ENCODE data around the gene TOB1. TPM values are rescaled to one million over a fixed set of nuclear protein-coding genes. Genes with fewer than 3 reads are reported as not detected.

TOB1 gene
- total RNA-seq, 1 donor from 2014 or later = 78.7 TPM

GRCh38 chr17:50872710-50873424, 6.7 kb upstream of the TOB1 start:
- Mint-ChIP-seq H3K36me3 (ENCODE audit: unreplicated experiment) (no peaks in the 10 kb centered on the region), H3K9me3 (ENCODE audit: unreplicated experiment) (peaks cover 3% of the 10 kb centered on the region), H3K27ac (ENCODE audit: unreplicated experiment) (no peak overlapping the region), H3K4me1 (ENCODE audit: low read depth, unreplicated experiment) (peaks cover 14% of the 10 kb centered on the region), H3K4me3 (ENCODE audit: unreplicated experiment) (no peak overlapping the region), H3K27me3 (ENCODE audit: unreplicated experiment) (peaks cover under 1% of the 10 kb centered on the region)
- no peak for DNase-seq
- TF ChIP-seq CTCF (IDR thresholded peaks at IDR 0.05; ENCODE audit: partially characterized antibody, unreplicated experiment) = no peak

GRCh38 chr17:50871898-50872297, 5.7 kb upstream of the TOB1 start:
- Mint-ChIP-seq H3K27me3 (ENCODE audit: unreplicated experiment) (peaks cover 9% of the 10 kb centered on the region), H3K9me3 (ENCODE audit: unreplicated experiment) (peaks cover 9% of the 10 kb centered on the region), H3K27ac (ENCODE audit: unreplicated experiment) (no peak overlapping the region), H3K36me3 (ENCODE audit: unreplicated experiment) (no peaks in the 10 kb centered on the region), H3K4me3 (ENCODE audit: unreplicated experiment) (no peak overlapping the region), H3K4me1 (ENCODE audit: low read depth, unreplicated experiment) (peaks cover 17% of the 10 kb centered on the region)
- DNase-seq = no peak
- TF ChIP-seq CTCF (IDR thresholded peaks at IDR 0.05; ENCODE audit: partially characterized antibody, unreplicated experiment) = no peak

DNA sequence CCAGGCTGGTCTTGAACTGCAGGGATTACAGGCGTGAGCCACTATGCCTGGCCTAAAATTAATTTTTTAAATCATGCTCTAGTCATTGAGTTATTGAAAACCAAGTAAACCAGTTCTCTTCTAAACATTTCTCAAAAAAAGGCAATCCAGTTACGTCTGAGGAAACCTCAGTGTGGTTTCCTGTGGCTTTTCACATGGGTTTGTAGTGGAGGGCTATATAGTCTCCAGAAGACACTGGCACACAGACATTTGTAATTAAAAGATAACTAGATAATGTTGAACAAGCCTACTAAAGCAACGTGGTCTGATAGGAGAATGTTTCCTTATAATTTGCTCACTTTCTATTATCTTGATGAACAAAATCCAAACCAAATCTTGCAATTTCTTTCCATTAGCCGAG, 5.2 kb upstream of the TOB1 start:
- no peak overlapping the region for H3K27ac Mint-ChIP-seq (ENCODE audit: unreplicated experiment)
- H3K4me3 Mint-ChIP-seq (ENCODE audit: unreplicated experiment) = no peak overlapping the region
- peaks cover 11% of the 10 kb centered on the region for H3K9me3 Mint-ChIP-seq (ENCODE audit: unreplicated experiment)
- peaks cover 17% of the 10 kb centered on the region for H3K4me1 Mint-ChIP-seq (ENCODE audit: low read depth, unreplicated experiment)
- no peak for DNase-seq
- TF ChIP-seq CTCF (IDR thresholded peaks at IDR 0.05; ENCODE audit: partially characterized antibody, unreplicated experiment) = no peak
- H3K27me3 Mint-ChIP-seq (ENCODE audit: unreplicated experiment) = peaks cover 9% of the 10 kb centered on the region
- H3K36me3 Mint-ChIP-seq (ENCODE audit: unreplicated experiment) = no peaks in the 10 kb centered on the region

- DNase-seq = no peak
- TF ChIP-seq CTCF (IDR thresholded peaks at IDR 0.05; ENCODE audit: partially characterized antibody, unreplicated experiment) = no peak
- H3K4me1 Mint-ChIP-seq (ENCODE audit: low read depth, unreplicated experiment) = peaks cover 13% of the 10 kb centered on the region
- peak overlapping the region; percentile 98 for H3K4me3 Mint-ChIP-seq (ENCODE audit: unreplicated experiment)
- H3K27ac Mint-ChIP-seq (ENCODE audit: unreplicated experiment) = peak overlapping the region; percentile 99
- peaks cover 15% of the 10 kb centered on the region for H3K27me3 Mint-ChIP-seq (ENCODE audit: unreplicated experiment)
- H3K9me3 Mint-ChIP-seq (ENCODE audit: unreplicated experiment) = peaks cover 21% of the 10 kb centered on the region
- H3K36me3 Mint-ChIP-seq (ENCODE audit: unreplicated experiment) = no peaks in the 10 kb centered on the region
Observed at GRCh38 chr17:50868602-50869001, 2.4 kb upstream of the TOB1 start.

GRCh38 chr17:50868140-50868438, 1.9 kb upstream of the TOB1 start:
- no peak for DNase-seq
- Mint-ChIP-seq H3K36me3 (ENCODE audit: unreplicated experiment) (no peaks in the 10 kb centered on the region), H3K4me1 (ENCODE audit: low read depth, unreplicated experiment) (peaks cover 17% of the 10 kb centered on the region), H3K27ac (ENCODE audit: unreplicated experiment) (peak overlapping the region; percentile 99), H3K27me3 (ENCODE audit: unreplicated experiment) (peaks cover 18% of the 10 kb centered on the region), H3K4me3 (ENCODE audit: unreplicated experiment) (peak overlapping the region; percentile 98), H3K9me3 (ENCODE audit: unreplicated experiment) (peaks cover 24% of the 10 kb centered on the region)
- TF ChIP-seq CTCF (IDR thresholded peaks at IDR 0.05; ENCODE audit: partially characterized antibody, unreplicated experiment) = no peak

Measured in glutamatergic neuron (in vitro differentiated cells).